HG03064 (cell line): Measurements from ENCODE around the gene PLBD1.

ENCODE experiments used
- ATAC-seq: cut with Tn5 transposase; IDR thresholded peaks from one replicate; pipeline ENCODE4 v1.9.1; 2021; ENCODE audit warnings: low read depth; ENCODE audit not compliant: unreplicated experiment

Gene PLBD1

DNA sequence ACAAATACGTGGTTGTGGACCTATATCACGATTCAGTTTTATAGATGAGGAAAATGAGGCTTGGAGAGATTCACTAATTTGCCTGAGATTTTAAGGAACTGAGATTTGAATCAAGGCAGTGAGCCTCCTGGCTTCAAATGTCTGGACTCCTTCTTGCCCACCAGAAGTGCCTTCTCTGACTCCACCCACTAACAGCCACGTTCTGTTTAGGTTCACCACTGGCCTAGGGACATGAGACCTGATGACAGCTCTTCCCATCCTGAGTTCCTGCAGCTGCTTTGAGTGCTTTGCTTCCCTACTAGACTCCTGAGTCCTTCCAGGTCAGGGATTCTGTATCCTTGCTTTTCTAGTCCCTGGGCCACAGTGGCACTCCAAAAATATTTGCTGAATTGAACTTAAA is 57.1 kb downstream of the PLBD1 start:
- no peak for ATAC-seq

- no peak for ATAC-seq
Measured at GRCh38 chr12:14505626-14506596, 61.8 kb downstream of the PLBD1 start.

GRCh38 chr12:14495326-14495725 is 72.4 kb downstream of the PLBD1 start:
- ATAC-seq, result no peak

DNA sequence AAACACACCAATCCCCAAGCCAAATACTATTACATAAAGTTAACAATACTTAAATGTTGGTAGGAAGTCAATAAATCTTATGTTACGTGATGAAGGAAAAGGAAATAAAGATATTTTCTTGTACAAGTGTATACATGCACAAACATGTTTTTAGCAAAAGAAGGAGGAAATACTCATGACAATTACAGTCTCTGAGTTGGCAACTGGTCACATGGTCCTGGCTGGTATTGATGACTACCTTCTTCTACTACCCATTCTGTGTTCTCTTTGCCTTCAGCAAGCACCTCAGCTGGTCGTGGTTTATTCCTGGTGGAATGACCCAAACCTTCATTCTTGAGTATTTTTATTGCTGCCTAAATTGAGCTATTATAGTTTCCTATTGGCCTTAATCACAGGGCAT is 84.8 kb downstream of the PLBD1 start:
- ATAC-seq, result no peak

- no peak for ATAC-seq
Measured at GRCh38 chr12:14482361-14482760, 85.3 kb downstream of the PLBD1 start.

DNA sequence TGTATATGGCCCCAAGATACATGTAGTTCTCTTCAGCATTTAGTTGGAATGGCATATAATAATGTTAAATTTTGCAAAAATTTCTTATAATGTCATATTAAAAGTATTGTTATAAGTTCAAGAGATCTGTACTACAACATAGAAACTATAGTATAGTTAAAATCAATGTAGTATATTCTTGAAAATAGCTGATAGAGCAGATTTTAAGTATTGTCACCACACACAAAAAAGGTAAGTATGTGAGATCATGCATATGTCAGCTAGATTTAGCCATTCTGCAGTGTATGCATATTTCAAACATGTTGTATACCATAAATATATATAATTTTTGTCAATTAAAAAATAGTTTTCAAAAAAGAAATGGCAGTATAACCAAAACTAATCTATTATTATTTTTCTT is 86.5 kb downstream of the PLBD1 start:
- no peak for ATAC-seq

DNA sequence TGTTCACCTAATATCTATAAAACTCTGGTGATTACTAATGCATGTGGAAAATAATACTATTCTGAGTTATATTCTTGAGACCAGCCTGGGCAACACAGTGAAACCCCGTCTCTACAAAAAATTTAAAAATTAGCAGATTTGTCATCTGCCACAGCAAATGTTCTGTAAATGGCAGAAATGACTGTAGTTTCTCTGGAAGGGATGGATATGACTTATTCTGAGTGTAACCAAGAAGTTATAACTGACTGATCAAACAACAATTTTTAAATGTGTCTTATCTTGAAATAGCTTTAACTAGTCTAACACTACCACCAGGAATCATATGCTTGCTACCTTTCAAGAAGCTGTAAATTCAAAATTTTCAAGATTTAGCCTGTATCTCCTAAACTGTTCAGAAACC is 88.7 kb downstream of the PLBD1 start:
- ATAC-seq, result no peak

GRCh38 chr12:14473707-14474287 is 93.9 kb downstream of the PLBD1 start:
- ATAC-seq, result no peak

DNA sequence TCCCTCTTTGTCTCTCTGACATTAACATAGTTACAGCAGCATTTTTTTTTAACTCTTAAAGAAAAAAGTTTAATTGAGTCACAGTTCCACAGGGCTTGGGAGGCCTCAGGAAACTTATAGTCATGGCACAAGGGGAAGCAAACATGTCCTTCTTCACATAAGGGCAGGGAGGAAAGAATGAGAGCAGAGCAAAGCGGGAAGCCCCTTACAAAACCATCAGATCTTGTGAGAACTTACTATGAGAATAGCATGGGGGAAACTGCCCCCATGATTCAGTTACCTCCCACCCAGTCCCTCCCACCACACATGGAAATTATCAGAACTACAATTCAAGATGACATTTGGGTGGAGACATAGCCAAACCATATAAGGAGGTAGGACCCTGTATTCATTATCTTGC is 96.2 kb downstream of the PLBD1 start:
- no peak for ATAC-seq

DNA sequence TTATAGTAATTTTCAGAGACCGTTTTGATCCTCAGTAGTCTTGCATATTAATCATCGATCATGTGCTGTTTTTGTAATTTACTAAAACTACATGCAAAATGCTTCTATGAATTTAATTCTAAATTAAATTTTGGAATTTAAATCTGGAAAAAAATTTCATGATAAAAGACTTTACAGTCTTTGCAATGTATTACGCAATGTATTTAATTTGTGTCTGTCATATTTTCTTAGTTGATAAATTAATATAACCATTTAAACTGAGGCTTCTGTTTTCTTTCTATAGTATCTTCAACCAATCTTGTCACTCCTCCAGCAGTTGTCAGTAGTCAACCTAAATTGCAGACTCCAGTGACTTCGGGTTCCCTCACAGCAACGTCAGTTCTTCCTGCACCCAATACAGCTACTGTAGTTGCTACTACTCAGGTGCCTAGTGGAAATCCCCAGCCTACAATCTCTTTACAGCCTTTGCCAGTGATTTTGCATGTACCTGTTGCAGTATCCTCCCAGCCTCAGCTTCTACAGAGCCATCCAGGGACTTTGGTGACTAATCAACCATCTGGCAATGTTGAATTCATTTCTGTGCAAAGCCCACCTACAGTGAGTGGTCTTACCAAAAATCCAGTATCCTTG is 107.4 kb downstream of the PLBD1 start:
- ATAC-seq, result no peak

GRCh38 chr12:14454098-14454907 is 113.4 kb downstream of the PLBD1 start:
- no peak for ATAC-seq
